Esophagus (tissue), 2 donors: ENCODE results near the gene NFASC. TPM values are rescaled to one million over a fixed set of nuclear protein-coding genes. Genes with fewer than 3 reads are reported as not detected.

Source experiments
- H3K27ac ChIP-seq, 2 donors: one replicate each; pipeline ENCODE4 v1.5.1; 2013; ENCODE audit warnings: low read depth in 2 of 2, mild to moderate bottlenecking in 2 of 2, inconsistent platforms in 1 of 2, low read length in 1 of 2, moderate library complexity in 1 of 2
- H3K27me3 ChIP-seq, 2 donors: one replicate each; pipeline ENCODE4 v1.6.1; 2013; ENCODE audit warnings: low read length in 2 of 2, control low read depth in 1 of 2, mild to moderate bottlenecking in 1 of 2; ENCODE audit not compliant: insufficient read depth in 2 of 2, control insufficient read depth in 1 of 2
- H3K36me3 ChIP-seq, 2 donors: one replicate each; pipeline ENCODE4 v1.6.1; 2013; ENCODE audit warnings: low read length in 1 of 2; ENCODE audit not compliant: control insufficient read depth in 2 of 2, insufficient read depth in 2 of 2
- H3K4me1 ChIP-seq, 2 donors: one replicate each; pipeline ENCODE4 v1.6.1; 2013; ENCODE audit warnings: low read length in 1 of 2; ENCODE audit not compliant: control insufficient read depth in 2 of 2, insufficient read depth in 2 of 2
- H3K4me3 ChIP-seq, 2 donors: one replicate each; pipeline ENCODE4 v1.5.1; 2013; ENCODE audit warnings: low read length in 2 of 2, mild to moderate bottlenecking in 2 of 2, low read depth in 1 of 2, moderate library complexity in 1 of 2
- H3K9me3 ChIP-seq, 2 donors: one replicate each; pipeline ENCODE4 v1.6.1; 2013; ENCODE audit warnings: mild to moderate bottlenecking in 2 of 2, low read depth in 1 of 2, low read length in 1 of 2, moderate library complexity in 1 of 2; ENCODE audit not compliant: control insufficient read depth in 2 of 2, insufficient read depth in 1 of 2
- WGBS, 2 donors: extraction: QIAGEN DNeasy Blood & Tissue Kit; methylation state at CpG; one replicate each; pipeline ENCODE4 v1.1.7; 2013; 5-methylcytosine and 5-hydroxymethylcytosine counted together
- polyA plus RNA-seq, 2 donors: library from polyadenylated mRNA; stranded (reverse); fragments of 200-250 nt; gene quantifications; one replicate each; pipeline ENCODE4 v1.2.3, GENCODE V29; 2013
- donor health status: healthy with polysubstance abuse.
- donor health status: Bipolar disorder and iron deficiency.

NFASC gene
- polyA plus RNA-seq, 2 donors = 6.0 to 10.6 TPM

- Histone ChIP-seq H3K27me3 (no peaks in the 10 kb centered on the region), H3K27ac (no peak overlapping the region), H3K36me3 (peaks cover 3 to 9% of the 10 kb centered on the region in 2 donors), H3K9me3 (no peaks in the 10 kb centered on the region), H3K4me3 (no peak overlapping the region), H3K4me1 (no peaks in the 10 kb centered on the region)
- WGBS, 2 donors = 53 to 61% methylated on average over 16 of the region's 16 CpGs
Measured at GRCh38 chr1:204989266-204990058, 118.8 kb downstream of the NFASC start.

- WGBS, 2 donors = 74 to 83% methylated on average over 3 of the region's 3 CpGs
- H3K27ac ChIP-seq = no peak overlapping the region
Measured at GRCh38 chr1:204990059-204990664, 119.5 kb downstream of the NFASC start.

GRCh38 chr1:204990721-204991341, 120.2 kb downstream of the NFASC start:
- H3K4me3 ChIP-seq = no peak overlapping the region
- no peaks in the 10 kb centered on the region for H3K4me1 ChIP-seq
- WGBS, 2 donors = 65 to 70% methylated on average over 11 of the region's 11 CpGs
- H3K27ac ChIP-seq = no peak overlapping the region
- H3K9me3 ChIP-seq = no peaks in the 10 kb centered on the region
- peaks cover 0 to 9% of the 10 kb centered on the region in 2 donors for H3K36me3 ChIP-seq
- no peaks in the 10 kb centered on the region for H3K27me3 ChIP-seq

More at GRCh38 chr1:204990059-204990664, 119.5 kb downstream of the NFASC start:
- Histone ChIP-seq H3K4me3 (no peak overlapping the region), H3K27me3 (no peaks in the 10 kb centered on the region), H3K36me3 (peaks cover under 1 to 9% of the 10 kb centered on the region in 2 donors), H3K9me3 (no peaks in the 10 kb centered on the region), H3K4me1 (no peaks in the 10 kb centered on the region)

DNA sequence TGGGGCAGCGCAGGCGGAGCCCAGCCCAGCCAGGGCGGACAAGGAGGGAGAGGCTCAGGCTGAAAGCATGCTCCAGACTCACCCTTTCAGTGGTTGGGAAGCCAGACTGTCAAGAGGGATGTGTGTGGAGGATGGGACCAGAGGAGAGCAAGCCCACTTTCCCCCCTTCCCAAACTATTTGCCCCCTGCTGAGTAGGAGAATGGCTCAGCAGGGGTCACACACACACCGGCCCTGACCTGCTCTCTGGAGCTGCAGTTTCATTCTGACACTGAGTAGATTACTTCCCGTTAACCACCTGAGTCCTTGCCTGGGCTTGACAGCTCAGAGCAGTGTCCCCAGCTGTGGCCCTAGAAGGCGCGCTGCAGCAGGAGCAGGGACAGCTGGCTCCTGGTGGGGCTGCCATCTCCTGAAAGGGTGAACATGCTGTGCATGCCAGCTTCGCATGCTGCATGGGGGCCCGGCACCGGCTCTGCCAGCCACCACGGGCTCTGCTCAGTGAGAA, 120.7 kb downstream of the NFASC start:
- WGBS, 2 donors = 68 to 73% methylated on average over 11 of the region's 11 CpGs
- Histone ChIP-seq H3K4me3 (no peak overlapping the region), H3K4me1 (no peaks in the 10 kb centered on the region), H3K27me3 (no peaks in the 10 kb centered on the region), H3K36me3 (peaks cover 0 to 9% of the 10 kb centered on the region in 2 donors), H3K9me3 (no peaks in the 10 kb centered on the region), H3K27ac (no peak overlapping the region)

- no peak overlapping the region for H3K27ac ChIP-seq
- WGBS, 2 donors = 76 to 78% methylated on average over 13 of the region's 13 CpGs
Measured at GRCh38 chr1:204992201-204992997, 121.7 kb downstream of the NFASC start.

DNA sequence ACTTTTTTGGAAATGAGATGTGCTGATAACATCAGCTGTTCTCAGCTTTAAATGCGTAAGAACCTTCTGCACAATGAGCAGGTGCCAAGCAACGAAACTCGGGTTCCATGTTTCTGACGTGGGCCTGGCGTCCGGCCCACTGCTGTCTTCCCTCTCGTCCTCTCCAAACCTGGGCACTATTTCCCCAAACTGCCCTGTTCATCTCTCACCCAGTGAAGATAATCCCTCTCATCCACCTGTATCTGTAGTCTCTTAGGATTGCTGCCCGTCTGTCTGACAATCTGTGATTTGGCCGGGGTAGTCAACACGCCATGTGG, 122.3 kb downstream of the NFASC start:
- WGBS, 2 donors = 88 to 89% methylated on average over 10 of the region's 10 CpGs
- no peaks in the 10 kb centered on the region for H3K9me3 ChIP-seq
- H3K27me3 ChIP-seq = no peaks in the 10 kb centered on the region
- H3K36me3 ChIP-seq = peaks cover 0 to 11% of the 10 kb centered on the region in 2 donors
- no peak overlapping the region for H3K27ac ChIP-seq
- no peak overlapping the region for H3K4me3 ChIP-seq
- peaks cover 0 to 2% of the 10 kb centered on the region in 2 donors for H3K4me1 ChIP-seq

More at GRCh38 chr1:204992201-204992997, 121.7 kb downstream of the NFASC start:
- H3K9me3 ChIP-seq = no peaks in the 10 kb centered on the region
- no peak overlapping the region for H3K4me3 ChIP-seq
- H3K36me3 ChIP-seq = peaks cover 0 to 11% of the 10 kb centered on the region in 2 donors
- peaks cover 0 to under 1% of the 10 kb centered on the region in 2 donors for H3K4me1 ChIP-seq
- no peaks in the 10 kb centered on the region for H3K27me3 ChIP-seq

GRCh38 chr1:204994086-204994862, 123.6 kb downstream of the NFASC start:
- peaks cover 0 to 8% of the 10 kb centered on the region in 2 donors for H3K36me3 ChIP-seq
- no peaks in the 10 kb centered on the region for H3K27me3 ChIP-seq
- H3K4me3 ChIP-seq = no peak overlapping the region
- peaks cover 0 to 2% of the 10 kb centered on the region in 2 donors for H3K4me1 ChIP-seq
- no peaks in the 10 kb centered on the region for H3K9me3 ChIP-seq
- 80 to 84% methylated on average over 10 of the region's 10 CpGs for WGBS, 2 donors
- no peak overlapping the region for H3K27ac ChIP-seq

DNA sequence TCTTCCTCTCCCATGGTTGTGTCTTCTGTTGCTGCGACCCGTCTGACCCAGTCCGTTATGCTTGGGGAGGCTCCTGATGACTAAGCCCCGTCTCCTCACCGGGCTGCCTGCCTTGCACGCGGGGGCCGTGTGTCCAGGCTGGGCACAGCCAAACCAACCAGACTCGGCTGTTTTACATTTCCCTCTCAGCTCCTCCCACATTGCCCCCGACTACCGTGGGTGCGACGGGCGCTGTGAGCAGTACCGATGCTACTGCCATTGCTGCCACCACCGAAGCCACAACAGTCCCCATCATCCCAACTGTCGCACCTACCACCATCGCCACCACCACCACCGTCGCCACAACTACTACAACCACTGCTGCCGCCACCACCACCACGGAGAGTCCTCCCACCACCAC, 126.3 kb downstream of the NFASC start:
- Histone ChIP-seq H3K4me3 (no peak overlapping the region), H3K27me3 (no peaks in the 10 kb centered on the region), H3K9me3 (no peaks in the 10 kb centered on the region), H3K36me3 (peaks cover 0 to 8% of the 10 kb centered on the region in 2 donors), H3K4me1 (peaks cover 0 to 2% of the 10 kb centered on the region in 2 donors), H3K27ac (no peak overlapping the region)
- 91 to 92% methylated on average over 22 of the region's 22 CpGs for WGBS, 2 donors
